Germinal center (tissue), 1 donor: ENCODE measurements around the gene ATG4B.

Source experiments
- DNase-seq: peaks from one replicate; pipeline ENCODE4 v3.0.0; 2012; ENCODE audit warnings: mixed read lengths, low spot score

ATG4B gene

GRCh38 chr2:241690202-241690717 is 52.8 kb downstream of the ATG4B start:
- no peak for DNase-seq

DNA sequence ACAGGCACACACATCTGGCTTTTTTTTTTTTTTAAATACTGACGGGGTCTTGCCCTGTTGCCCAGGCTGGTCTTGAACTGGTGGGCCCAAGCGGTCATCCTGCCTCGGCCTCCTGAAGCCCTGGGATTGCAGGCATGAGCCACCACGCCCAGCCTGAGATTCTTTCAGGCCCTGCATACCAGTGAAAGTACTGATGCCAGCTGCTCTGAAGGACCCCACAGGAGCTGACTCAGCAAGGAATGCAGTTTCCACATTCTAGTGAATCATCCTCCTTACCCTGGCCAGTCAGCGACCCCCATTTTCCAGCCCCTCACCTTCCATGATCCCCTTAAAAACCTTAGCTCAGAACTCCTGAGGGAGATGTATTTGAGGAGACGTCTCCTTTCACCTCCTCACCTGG is 55.0 kb downstream of the ATG4B start:
- DNase-seq = no peak

GRCh38 chr2:241695651-241696050 is 58.2 kb downstream of the ATG4B start:
- DNase-seq = no peak

DNA sequence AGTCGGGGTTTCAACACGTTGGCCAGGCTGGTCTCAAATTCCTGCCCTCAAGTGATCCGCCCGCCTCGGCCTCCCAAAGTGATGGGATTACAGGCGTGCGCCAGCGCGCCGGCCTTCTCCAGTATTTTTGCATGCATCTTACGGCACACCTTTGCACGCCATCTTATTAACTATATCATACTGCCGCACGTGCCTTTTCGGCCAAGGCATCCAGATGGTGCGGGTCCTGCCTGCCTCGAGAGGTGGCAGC is 63.6 kb downstream of the ATG4B start:
- no peak for DNase-seq

DNA sequence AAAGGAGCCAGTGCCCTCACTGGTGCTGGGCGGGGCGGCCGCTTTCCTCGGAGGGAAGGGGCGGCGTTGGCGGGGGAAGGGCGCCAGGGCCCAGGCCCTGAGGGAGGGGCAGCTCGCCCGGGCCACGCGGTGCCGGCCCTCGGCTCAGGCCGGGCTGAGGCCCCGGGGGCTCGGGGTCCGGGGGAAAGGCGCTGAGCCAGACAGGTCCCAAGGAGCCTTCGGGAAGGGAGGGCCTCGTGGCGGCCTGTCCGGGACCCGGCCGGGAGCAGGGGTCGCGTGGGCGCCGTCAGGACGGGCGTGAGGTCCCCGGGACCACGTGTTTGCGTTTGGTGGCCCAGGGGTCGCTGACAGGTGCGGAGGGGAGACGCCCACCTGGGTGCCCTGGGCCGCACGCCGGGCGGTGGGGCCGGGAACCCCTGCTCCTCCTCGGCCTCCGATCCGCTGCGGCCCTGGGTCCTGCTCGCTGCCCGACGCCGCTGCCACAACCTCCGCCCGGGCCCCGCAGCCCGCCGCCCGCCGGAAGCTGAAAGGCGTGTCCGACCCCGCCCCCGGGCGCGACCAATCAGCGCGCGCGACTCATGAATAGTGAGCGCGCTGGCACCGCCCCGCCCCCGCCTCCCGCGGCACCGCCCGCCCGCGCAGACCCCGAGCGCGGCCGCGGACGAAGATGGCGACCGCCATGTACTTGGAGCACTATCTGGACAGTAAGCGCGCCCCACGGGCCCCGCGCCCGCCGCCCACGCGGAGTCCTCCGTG is 64.1 kb downstream of the ATG4B start, which contains the start of gene ING5:
TSS of gene ING5 (plus strand) at position 641 of the 756 bp plus-strand sequence. CDS start at position 668, 27 bp downstream.
- peak; percentile 91 for DNase-seq

DNA sequence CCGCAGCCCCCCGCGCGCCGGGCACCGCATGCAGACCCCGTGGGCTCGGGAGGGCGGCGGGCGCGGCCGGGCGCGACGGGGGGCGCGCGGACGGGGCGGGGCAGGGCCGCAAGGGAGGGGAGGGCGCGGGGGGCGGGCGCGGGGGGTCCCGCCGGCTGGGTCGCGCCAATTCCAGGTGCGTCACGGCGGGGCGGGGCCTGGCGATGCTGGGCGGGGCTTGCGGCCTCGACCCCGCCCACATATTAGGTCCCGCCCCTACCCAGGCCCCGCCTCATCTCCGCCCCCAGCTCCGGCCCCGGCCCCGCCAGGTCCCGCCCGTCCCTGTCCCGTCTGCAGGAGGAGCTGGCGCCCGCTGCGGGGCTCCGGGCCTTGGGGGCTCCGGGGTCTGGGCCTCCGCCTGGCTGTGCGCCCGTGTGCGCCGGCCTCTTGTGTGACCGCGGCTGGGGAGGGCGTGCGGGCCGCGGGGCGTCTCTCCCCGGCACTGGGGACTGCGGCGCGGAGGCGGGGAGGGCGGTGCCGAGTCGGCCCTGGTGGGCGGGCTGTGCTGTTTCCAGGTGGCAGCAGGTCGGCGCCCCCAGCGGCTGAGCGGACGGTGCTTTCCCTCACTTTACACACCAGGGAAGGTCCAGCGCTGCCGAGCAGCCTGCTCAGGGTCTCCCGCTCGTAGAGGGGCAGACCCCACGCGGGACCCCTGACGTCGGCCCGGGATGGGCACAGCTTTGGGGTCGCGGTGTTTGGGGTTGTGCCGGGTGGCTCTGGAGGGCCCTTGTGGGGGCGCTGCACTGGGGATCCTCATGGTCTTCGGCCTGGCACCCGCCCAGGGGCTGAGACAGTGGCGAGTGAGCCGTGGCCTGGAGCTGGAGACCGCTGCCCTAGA is 64.9 kb downstream of the ATG4B start:
- peak; percentile 93 for DNase-seq

DNA sequence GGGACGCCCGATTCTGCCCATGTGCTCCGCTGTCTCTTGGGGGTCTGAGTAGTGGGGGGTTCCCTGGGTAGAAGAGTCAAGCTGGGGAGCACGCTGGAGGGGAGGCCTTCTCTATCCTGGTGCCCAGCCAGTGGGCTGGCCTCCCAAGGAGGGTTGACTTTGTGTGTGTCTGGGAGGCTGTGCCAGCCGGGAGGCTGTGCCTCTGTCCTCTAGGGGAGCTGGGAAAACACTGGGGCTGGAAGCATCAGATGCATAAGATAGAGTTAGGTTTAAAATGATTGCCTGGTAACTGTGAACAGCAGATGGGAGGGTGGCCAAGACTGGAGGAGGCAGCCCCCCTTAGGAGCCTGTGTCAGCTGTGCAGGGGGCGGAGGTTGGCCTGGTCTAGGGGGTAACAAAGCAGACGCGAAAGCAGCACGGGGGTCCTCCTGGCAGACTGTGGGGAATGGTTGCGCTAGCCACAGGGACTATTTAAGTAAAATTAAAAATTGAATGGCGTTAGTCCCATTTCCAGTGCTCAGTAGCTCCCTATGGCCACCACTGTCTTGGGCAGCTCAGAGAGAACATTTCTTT is 65.6 kb downstream of the ATG4B start:
- no peak for DNase-seq

DNA sequence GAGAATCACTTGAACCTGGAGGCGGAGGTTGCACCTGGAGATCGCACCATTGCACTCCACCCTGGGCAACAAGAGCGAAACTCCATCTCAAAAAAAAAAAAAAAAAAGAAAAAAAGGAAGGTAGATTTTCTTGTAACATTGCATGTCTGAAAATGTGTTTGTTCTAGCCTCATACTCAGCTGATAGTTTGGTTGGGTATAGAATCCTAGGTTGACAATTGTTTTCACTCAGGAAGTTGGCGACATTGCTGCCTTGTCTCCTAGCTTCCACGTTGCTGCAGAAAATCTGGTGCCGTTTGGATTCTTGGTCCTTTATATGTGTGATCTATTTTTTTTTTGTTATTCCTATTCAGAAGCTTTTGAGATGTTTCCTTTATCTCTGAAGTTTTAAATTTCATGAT is 69.0 kb downstream of the ATG4B start:
- DNase-seq = no peak

- DNase-seq = no peak
Observed at GRCh38 chr2:241708879-241709278, 71.4 kb downstream of the ATG4B start.

DNA sequence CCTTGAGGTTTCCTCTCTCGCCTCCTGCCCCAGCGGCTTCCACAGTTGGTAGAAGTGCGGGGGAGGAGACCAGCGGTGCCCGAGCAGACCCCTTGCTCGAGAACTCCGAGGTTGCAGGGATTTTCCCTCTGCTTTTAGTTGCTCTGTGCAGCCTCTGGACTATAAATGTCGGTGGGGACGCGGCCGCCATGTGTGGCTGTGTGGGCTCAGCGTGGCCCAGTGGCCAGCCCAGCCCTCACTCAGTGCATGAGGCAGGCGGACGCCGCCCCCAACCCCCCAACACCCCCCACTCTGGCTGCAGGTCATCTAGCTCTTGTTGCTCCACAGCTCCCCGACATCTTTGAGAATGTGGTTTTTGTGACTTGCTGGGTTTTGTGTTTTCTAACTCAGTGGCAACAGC is 81.6 kb downstream of the ATG4B start:
- no peak for DNase-seq

GRCh38 chr2:241720099-241720498 is 82.6 kb downstream of the ATG4B start:
- no peak for DNase-seq

DNA sequence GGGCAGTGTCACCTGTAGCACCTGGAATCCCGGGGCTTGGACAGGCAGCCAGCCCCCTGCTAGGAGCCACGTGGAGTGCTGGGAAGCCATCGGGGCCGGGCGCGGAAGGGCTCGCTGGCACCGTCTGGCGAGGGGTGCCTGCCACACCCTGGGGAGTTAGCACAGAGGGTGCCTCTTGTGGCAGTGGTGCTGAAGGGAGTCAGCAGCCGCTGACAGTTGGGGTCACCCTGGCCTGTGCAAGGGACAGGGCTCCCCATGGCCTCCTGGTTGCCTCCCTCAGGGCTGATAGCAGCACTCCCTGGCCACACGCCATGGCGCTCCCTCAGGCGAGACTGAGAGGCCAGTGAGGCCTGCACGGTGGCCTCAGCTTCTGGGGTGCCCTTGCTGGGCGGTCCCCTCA is 83.1 kb downstream of the ATG4B start:
- DNase-seq = no peak

DNA sequence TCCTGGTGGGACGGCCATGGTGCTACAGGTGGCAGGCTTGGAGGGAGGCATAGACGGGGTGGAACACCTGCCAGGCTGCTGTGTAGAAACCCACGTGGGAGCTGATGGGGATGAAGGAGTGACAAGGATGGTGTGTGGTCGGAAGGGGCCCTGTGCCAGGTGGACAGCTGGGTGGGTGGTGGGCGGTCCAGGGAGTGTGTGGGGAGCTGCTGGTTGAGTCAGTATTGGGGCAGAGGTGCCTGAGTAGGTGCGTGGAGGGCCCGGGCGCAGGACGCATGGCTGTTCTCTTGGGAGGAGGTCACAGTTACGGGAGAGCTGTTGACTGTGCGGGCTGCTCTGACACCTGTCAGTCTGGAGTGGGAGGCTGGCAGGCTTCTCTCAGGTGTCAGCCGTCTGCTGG is 84.4 kb downstream of the ATG4B start:
- no peak for DNase-seq

DNA sequence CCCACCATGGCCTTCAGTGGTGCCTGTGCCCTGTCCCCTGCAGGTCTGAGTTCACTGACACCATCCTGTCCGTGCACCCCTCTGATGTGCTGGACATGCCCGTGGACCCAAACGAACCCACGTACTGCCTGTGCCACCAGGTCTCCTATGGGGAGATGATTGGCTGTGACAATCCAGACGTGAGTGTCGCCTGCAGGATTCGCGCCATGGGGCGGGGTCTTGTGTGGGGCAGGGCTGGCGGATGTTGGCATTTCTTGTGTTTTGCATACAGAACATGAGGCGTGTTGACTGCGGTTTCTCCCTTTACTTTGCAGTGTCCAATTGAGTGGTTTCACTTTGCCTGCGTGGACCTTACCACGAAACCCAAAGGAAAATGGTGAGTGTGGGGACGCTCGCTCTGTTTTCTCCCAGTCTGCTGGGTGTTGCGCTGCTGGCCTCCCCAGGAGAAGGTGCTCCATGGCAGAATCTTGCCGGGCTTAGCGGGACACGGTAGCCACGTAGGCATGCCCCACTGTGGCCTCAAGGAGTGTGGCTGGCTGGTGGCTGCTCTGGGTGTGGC is 85.5 kb downstream of the ATG4B start:
- DNase-seq = no peak
